K562 (cell line): Measurements from ENCODE around the gene BLID. TPM values are rescaled to one million over a fixed set of nuclear protein-coding genes. Genes with fewer than 3 reads are reported as not detected.

ENCODE experiments used
- ATAC-seq: fragments of 200-7000 bp; cut with Tn5 transposase; 3 replicates; pipeline ENCODE4 v1.9.1; 2020; ENCODE audit warnings: moderate library complexity
- BruUV-seq: library from RNA; stranded (reverse); fragments of 400-500 nt; replicated peaks from 2 replicates; lab custom pipeline; 2021; lab: Mats Ljungman, UMichigan
- CTCF ChIA-PET: fragments of 300-600 bp; formaldehyde crosslinking; extraction: SDS; loops from one replicate; lab custom pipeline; 2021; ENCODE audit warnings: low intra/inter-chr PET ratio; lab: Yijun Ruan, JAX
- POLR2A ChIA-PET: fragments of 300-600, 350-650 bp; sonication (Branson Sonifier 250); formaldehyde crosslinking; extraction: SDS; loops from one replicate; lab custom pipeline; 2021; ENCODE audit warnings: antibody characterized with exemption, inconsistent platforms; lab: Yijun Ruan, JAX
- DNase-seq, 4 experiments: peaks; one replicate each; pipeline versions ENCODE4 v3.0.0 to v3.0.0-alpha.2; 2011 to 2018; ENCODE audit warnings: low spot score in 3 of 4, mixed read lengths in 3 of 4; ENCODE audit errors: extremely low read depth in 1 of 4
- FAIRE-seq: peaks from 2 replicates; lab custom pipeline; 2011; peaks lifted over from hg19 to GRCh38; lab: Jason Lieb, UNC
- H2AFZ ChIP-seq: 2 replicates; pipeline ENCODE4 v1.6.0; 2011; ENCODE audit warnings: low read depth, low read length, control low read depth, inconsistent platforms
- H3K27ac ChIP-seq: fragments of 200-600 bp; 3 replicates; pipeline ENCODE4 v1.8.0; 2011; ENCODE audit warnings: low read depth, mild to moderate bottlenecking, control low read depth, inconsistent platforms, low read length, moderate library complexity, mixed read lengths; ENCODE audit errors: extremely low read depth
- H3K27me3 ChIP-seq, 2 experiments: fragments of 300-600 bp in 1 of 2; 2 replicates in 1 of 2; 3 replicates in 1 of 2; pipeline versions ENCODE4 v1.6.0 to v1.8.0; 2011; ENCODE audit warnings: inconsistent platforms in 2 of 2, low read length in 2 of 2, mild to moderate bottlenecking in 1 of 2, mixed read lengths in 1 of 2, moderate library complexity in 1 of 2; ENCODE audit not compliant: control insufficient read depth in 2 of 2, insufficient read depth in 2 of 2
- H3K36me3 ChIP-seq: fragments of 300-600 bp; 3 replicates; pipeline ENCODE4 v1.8.0; 2011; ENCODE audit warnings: mild to moderate bottlenecking, low read length, inconsistent platforms; ENCODE audit not compliant: control insufficient read depth, insufficient read depth
- H3K4me1 ChIP-seq, 2 experiments: fragments of 200-600 bp in 1 of 2; replicated peaks in 1 of 2; 2 replicates in 1 of 2; 3 replicates in 1 of 2; pipeline versions ENCODE4 v1.5.1 to v1.8.0; 2011; ENCODE audit warnings: inconsistent platforms in 2 of 2, low read length in 2 of 2, mild to moderate bottlenecking in 1 of 2, mixed read lengths in 1 of 2, moderate library complexity in 1 of 2; ENCODE audit not compliant: control insufficient read depth in 2 of 2, insufficient read depth in 2 of 2
- H3K4me2 ChIP-seq: 2 replicates; pipeline ENCODE4 v1.6.1; 2011; ENCODE audit warnings: low read length, control low read depth, inconsistent platforms, mixed read lengths; ENCODE audit not compliant: insufficient read depth
- H3K4me3 ChIP-seq: fragments of 200-600 bp; sonication (generic), shearing (Covaris generic); 2 replicates; pipeline ENCODE4 v1.5.1; 2016; ENCODE audit warnings: control low read depth, inconsistent platforms
- H3K79me2 ChIP-seq: fragments of 200-600 bp; 3 replicates; pipeline ENCODE4 v1.8.0; 2011; ENCODE audit warnings: low read length, inconsistent platforms; ENCODE audit not compliant: control insufficient read depth, insufficient read depth
- H3K9ac ChIP-seq, 2 experiments: 2 replicates each; pipeline versions ENCODE4 v1.6.0 to v1.6.1; 2011; ENCODE audit warnings: low read depth in 2 of 2, low read length in 2 of 2, control low read depth in 1 of 2, inconsistent platforms in 1 of 2, mild to moderate bottlenecking in 1 of 2, mixed read lengths in 1 of 2; ENCODE audit not compliant: insufficient read depth in 1 of 2
- H3K9me1 ChIP-seq: one replicate; pipeline ENCODE4 v1.6.0; 2011; ENCODE audit warnings: inconsistent platforms, mild to moderate bottlenecking, low read length, moderate library complexity; ENCODE audit not compliant: control insufficient read depth, insufficient read depth
- H3K9me3 ChIP-seq: replicated peaks from 2 replicates; pipeline ENCODE4 v1.5.1; 2011; ENCODE audit warnings: low read depth, low read length, inconsistent platforms; ENCODE audit not compliant: control insufficient read depth, insufficient read depth
- H4K20me1 ChIP-seq: replicated peaks from 2 replicates; pipeline ENCODE4 v1.6.1; 2011; ENCODE audit warnings: low read length, inconsistent platforms, mixed read lengths; ENCODE audit not compliant: control insufficient read depth, insufficient read depth
- HOXB6 ChIP-seq: fragments of 250-450 bp; sonication (Bioruptor Pico); IDR thresholded peaks from 2 replicates; pipeline ENCODE4 v1.5.1; 2022; ENCODE audit warnings: mild to moderate bottlenecking, borderline replicate concordance
- STAT5B ChIP-seq: fragments of 250-450 bp; sonication (Bioruptor Pico); IDR thresholded peaks from 2 replicates; pipeline ENCODE4 v1.8.0; 2021; ENCODE audit warnings: mild to moderate bottlenecking, inconsistent platforms
- TEAD2 ChIP-seq: fragments of 450-650 bp; IDR thresholded peaks from 2 replicates; pipeline ENCODE4 v1.6.1; 2016; ENCODE audit warnings: missing genetic modification characterization, control low read depth, missing compliant biosample characterization
- ZNF280B ChIP-seq: fragments of 250-450 bp; sonication (Bioruptor Pico); IDR thresholded peaks from 2 replicates; pipeline ENCODE4 v1.5.1; 2021; ENCODE audit warnings: mild to moderate bottlenecking
- WGBS: fragments of 100-300 bp; shearing (Covaris generic); methylation state at CpG from one replicate; pipeline ENCODE4 v1.1.6; 2016; ENCODE audit warnings: low coverage, mixed read lengths; ENCODE audit not compliant: insufficient coverage; ENCODE audit errors: missing lambda C conversion rate; 5-methylcytosine and 5-hydroxymethylcytosine counted together
- in situ Hi-C: fragments of 300-500 bp; cut with MboI; formaldehyde crosslinking; loops from 4 replicates; pipeline ENCODE4 v1.15.0; 2018; ENCODE audit warnings: inconsistent platforms, mixed read lengths
- intact Hi-C: fragments of 100-400 bp; cut with micrococcal nuclease; formaldehyde crosslinking; loops from 2 replicates; pipeline ENCODE4 v1.14.2; 2022
- polyA plus RNA-seq, 8 experiments: library from polyadenylated mRNA; depleted of rRNA in 4 of 8; stranded (reverse) in 5 of 8; unstranded in 3 of 8; fragments of >200 nt; fragmentation: Nextera tagmentation in 2 of 8; fragmentation: Illumina TruSeq in 1 of 8; extraction: Ambion mirVana in 2 of 8; extraction: Trizol in 1 of 8; gene quantifications; 2 replicates each; pipeline versions ENCODE4 v1.2.1 to v1.2.3, GENCODE V29; 2011 to 2014; ENCODE audit warnings: inconsistent platforms in 1 of 8, missing spikeins in 1 of 8
- total RNA-seq, 7 experiments: library from RNA; depleted of rRNA in 6 of 7; stranded (reverse); fragments of >200 nt in 6 of 7; fragmentation: Illumina TruSeq in 2 of 7; extraction: Trizol in 2 of 7; gene quantifications; 2 replicates each; pipeline versions ENCODE4 v1.2.1 to v1.2.3, GENCODE V29; 2011 to 2021; ENCODE audit warnings: low replicate concordance in 1 of 7

BLID gene
- total and polyA plus RNA-seq, 9 of the 15 experiments (the other 6 are each of a cell fraction or from before 2014, with no cell fraction given), result not detected

DNA sequence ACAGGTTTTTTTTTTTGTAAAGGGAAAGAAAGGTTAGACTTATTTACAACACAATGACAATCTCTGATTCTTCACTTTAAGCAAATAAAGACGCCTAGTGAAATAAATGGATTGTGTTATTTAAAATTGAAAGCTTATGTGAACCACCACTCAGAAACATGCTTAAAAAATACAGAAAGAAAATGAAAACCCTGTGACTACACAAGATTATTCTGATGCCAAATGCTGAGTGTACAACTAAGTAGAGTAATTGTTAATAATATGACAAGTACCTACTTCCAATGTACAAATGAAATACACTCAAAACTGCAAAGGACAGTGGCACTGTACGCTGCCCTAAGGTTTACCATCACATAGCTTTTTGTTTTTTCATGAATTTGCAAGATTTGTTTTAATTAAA, 1.0 kb downstream of the BLID start:
- 3% methylated on average over 2 of the region's 2 CpGs for WGBS
- BruUV-seq, result no TSS peak
- ATAC-seq, result no peak
- H3K4me3 ChIP-seq, result no peak overlapping the region
- no peak overlapping the region for H3K9ac ChIP-seq
- DNase-seq, result no peak
- H3K79me2 ChIP-seq, result no peaks in the 10 kb centered on the region
- H3K36me3 ChIP-seq, result no peaks in the 10 kb centered on the region
- no peak for FAIRE-seq
- no peak overlapping the region for H2AFZ ChIP-seq
- no peaks in the 10 kb centered on the region for H3K9me1 ChIP-seq
- ChIA-PET CTCF (no interaction called here), POLR2A (no interaction called here)
- no peaks in the 10 kb centered on the region for H3K27me3 ChIP-seq
- in situ Hi-C loops, result no loop called here
- H3K27ac ChIP-seq, result no peak overlapping the region
- no peaks in the 10 kb centered on the region for H4K20me1 ChIP-seq
- H3K9me3 ChIP-seq, result no peaks in the 10 kb centered on the region; the same call in 1 of the 2 replicates
- H3K4me2 ChIP-seq, result no peak overlapping the region
- intact Hi-C loops, result no loop called here
- H3K4me1 ChIP-seq, result no peaks in the 10 kb centered on the region
- TF ChIP-seq ZNF280B (CRISPR knock-in tag), result no peak
- TF ChIP-seq TEAD2 (tag), result no peak
- no peak for TF ChIP-seq STAT5B (CRISPR knock-in tag)
- TF ChIP-seq HOXB6 (CRISPR knock-in tag), result no peak
